UCSD-AML1 (cell line): ENCODE data around the gene CEP152.
"Not testable (repeated sequence)": the region's sequence is repeated elsewhere in the genome, so short reads cannot be mapped to it uniquely, and the experiment has no call there.

ENCODE experiments used
- DNase-seq: peaks from one replicate; lab custom pipeline; 2025; ENCODE audit not compliant: unreplicated experiment; lab: John Stamatoyannopoulos, UW

Gene CEP152

GRCh38 chr15:48805591-48805990, 5.3 kb downstream of the CEP152 start:
- no peak for DNase-seq

DNA sequence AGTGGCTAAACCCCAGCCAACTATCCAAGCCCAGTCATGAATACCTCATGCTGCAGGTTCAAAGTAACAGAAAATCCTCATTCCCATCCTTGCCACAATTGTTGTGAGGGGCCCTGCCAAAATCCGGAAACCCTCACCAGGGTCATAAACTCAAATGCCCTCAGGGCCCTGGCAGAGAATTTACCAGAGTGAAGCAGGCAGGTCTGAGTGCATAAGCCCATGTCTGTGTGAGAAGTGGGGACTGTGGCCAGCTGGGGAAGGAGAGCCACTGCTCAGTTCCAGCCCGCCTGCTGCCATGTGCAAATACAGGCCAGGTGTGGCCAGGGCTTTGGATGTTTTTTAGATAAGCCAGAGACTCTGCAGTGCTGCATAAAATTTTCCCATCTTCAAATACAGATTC, 7.0 kb downstream of the CEP152 start:
- DNase-seq = no peak

DNA sequence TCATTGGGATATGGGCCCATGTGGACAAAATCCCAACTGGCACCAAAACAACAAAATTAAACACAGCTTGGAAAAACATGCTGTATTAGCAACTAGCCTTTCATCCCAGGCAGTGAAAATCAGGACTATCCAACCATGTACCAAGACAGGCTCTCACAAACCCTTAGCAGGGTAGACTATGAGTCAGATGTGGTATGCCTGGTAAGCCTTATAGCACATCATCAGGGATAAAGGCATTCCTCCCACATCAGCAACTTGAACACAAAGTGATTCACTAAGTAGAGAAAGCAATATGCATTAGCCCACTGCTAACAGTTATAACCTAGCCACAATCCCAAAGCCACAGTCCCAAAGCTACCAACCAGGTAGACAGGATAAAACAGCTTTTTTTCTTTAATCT, 8.0 kb downstream of the CEP152 start:
- DNase-seq = no peak

DNA sequence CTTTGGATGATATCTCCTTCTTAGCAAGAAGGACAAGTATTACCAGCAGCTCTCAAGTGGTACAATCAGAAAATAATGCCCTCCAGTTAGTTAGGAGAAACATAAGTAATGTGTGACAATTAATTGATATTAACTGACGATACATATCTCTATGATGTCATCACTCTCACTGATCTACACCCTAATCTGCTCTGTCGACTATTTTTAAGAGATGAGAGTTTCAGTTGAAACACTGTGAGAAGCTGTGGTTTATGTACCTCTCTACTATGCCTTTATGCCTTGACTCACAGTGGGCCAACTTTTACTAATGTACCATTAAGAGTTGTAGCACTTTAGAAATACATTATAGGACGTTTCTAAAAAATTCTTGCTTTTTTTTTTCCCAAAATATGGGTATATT, 8.6 kb downstream of the CEP152 start:
- DNase-seq = no peak

DNA sequence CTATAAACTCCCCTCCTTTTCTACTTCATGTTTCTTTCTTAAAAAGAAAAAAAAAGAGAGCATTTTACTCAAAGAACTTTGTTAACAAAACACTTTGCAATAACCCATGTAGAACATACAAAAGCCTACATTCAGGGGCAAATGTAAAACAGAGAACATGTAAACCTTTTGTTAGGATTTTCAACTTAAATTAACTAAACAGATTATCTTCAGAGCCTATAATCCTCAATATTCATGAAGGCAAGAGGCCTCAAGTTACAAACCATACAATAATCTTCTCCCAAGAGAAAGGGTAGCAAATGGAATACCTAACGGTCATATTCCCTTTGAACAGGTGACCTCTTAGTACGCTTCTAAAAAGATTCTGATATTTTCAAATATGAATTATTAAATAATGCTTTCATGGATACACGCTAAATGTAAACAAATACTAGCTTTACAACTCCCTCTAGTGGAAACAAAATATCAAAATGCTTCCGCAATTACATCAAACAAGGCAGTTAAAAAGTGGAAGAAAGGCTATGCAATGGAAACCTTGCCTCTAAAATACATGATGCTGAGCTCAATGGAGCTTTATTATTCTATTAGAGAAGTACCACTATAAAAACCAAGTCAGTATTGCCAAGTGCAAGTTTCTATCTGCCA, 9.9 kb downstream of the CEP152 start:
- DNase-seq = no peak

GRCh38 chr15:48800245-48800644, 10.6 kb downstream of the CEP152 start:
- no peak for DNase-seq

DNA sequence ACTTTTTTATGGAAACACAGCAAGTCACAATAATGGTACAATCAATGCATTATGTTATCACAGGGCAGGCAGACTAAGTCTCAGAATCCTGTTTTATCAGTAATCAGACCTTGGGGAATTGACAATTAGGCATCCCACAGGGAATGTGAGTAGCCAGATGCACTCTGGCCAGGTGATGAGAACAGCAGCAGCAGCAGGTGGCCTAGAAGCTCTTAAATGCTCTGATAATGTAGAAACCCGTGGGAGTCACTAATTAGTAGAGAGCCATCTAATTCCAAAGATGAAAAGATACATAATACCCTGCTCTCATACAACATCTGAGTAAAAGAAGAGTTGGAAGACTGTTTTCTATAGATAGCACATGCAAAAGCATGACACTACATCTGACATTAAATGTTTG, 12.6 kb downstream of the CEP152 start:
- no peak for DNase-seq

GRCh38 chr15:48796930-48797329, 13.9 kb downstream of the CEP152 start:
- DNase-seq = no peak

DNA sequence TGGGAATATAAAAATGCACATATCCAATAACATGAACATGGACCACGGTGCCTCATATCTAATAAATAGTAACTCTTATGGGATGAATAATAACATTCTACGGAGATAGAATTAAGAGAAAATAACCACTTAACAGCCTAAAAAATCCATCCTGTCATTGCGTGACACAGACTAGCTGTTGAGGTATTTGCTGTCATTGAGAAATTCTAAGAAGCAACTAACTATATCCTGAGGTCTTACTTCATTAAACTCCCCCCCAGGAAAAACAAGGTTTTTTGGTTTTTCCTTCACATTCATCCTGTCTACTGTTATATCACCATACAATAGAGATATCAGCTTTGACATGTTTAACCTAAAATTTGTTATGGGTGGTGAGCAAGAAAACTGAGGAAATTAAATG, 14.3 kb downstream of the CEP152 start:
- no peak for DNase-seq

GRCh38 chr15:48795901-48796300, 15.0 kb downstream of the CEP152 start:
- no peak for DNase-seq

DNA sequence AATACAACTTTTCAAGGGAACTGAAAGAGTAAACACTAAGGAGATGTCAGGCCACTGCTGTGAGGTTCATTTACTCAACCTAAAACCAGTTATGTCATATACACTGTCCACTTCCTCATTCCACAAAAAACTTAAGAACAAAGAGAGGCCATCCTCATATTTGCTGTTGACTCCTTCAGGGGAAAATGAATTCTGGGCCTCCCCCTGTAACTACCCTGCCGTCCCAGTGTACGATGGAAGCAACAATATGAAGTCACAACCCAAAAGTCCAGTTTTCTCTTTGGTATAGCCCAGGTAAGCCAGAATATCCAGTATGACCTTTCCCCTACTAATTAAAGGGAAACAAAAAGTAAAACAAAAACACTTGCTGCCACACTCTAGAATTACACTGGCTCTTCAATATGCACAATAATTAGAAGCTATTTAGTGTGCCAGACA, 16.2 kb downstream of the CEP152 start:
- peak; percentile 29 for DNase-seq

GRCh38 chr15:48792408-48792807, 18.5 kb downstream of the CEP152 start:
- no peak for DNase-seq

DNA sequence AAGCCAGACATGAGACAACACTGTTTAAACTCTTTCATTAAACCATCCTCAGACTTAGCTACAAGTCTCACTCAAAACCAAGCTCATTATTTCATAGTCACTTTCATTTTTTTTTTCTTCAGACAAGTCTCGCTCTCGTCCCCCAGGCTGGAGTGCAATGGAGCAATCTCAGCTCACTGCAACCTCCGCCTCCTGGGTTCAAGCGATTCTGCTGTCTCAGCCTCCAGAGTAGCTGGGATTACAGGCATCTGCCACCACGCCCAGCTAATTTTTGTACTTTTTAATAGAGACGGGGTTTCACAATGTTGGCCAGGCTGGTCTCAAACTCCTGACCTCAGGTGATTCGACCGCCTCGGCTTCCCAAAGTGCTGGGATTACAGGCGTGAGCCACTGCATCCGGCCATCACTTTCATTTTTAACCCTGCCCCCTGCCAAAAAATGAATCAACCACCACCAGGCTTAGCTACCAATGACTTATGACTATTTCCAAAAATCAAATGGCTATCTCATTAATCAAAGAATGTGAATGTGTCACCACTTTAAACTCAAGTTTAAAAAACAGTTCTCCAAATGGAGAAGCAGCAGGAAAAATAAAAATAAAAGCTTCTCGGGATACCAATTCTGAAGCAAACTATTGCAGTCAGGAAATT, 20.3 kb downstream of the CEP152 start:
- DNase-seq = not testable (repeated sequence)

DNA sequence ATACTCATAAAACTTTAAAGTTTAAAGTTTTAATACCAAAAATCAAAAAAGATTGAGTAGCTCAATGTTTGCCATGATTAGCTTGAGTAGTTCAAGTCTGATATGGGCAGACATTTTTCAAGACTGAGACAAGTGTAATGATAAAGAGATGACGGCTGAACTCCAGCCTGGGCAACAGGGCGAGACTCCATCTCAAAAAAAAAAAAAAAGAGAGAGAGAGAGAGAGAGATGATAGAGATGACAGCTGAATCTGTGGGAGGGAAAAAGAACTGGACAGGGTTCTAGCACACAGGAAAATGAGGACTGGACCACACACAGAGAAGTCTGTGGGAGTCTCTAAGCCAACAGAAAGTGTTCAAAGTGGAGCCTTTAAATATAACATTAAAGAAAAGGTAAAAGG, 25.2 kb downstream of the CEP152 start:
- no peak for DNase-seq

DNA sequence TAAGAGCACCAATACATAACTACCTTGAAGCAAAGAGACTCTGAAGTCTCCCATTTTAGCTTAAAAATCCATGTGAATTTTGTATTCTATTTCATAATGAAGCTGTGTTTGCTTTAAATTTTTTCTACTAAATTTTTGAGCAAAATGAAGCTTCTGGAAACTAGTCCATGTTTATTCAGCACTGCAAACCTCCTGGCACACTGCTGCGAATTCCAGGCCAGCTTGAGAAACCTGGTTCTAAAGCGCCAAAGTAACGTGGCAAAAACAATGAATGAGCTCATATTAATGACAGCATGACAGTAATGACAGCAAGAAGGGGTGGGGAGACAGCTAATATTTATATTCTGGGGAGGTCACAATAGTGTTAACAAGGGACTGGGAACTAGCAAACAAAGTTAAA, 25.7 kb downstream of the CEP152 start:
- DNase-seq = no peak

DNA sequence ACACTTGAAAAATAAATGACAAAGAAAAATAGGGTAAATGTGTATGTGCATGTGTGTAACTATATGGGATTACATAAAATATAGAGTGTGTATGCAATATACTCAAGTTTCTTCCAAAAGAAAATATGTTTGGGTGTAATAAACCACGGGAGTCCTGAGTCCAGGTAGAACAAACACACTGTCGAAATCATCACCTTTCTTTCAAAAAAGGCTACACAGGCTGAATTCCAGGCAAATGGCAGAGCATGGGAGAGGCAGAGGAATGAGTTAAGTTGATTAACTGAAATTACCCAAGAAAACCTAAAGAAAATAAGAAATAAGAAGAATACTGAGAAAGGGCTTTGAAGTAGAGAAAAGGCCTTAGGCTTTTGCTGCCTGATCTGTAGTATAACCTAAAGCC, 26.1 kb downstream of the CEP152 start:
- no peak for DNase-seq

GRCh38 chr15:48782911-48783310, 28.0 kb downstream of the CEP152 start:
- no peak for DNase-seq

GRCh38 chr15:48781481-48782081, 29.3 kb downstream of the CEP152 start:
- no peak for DNase-seq

DNA sequence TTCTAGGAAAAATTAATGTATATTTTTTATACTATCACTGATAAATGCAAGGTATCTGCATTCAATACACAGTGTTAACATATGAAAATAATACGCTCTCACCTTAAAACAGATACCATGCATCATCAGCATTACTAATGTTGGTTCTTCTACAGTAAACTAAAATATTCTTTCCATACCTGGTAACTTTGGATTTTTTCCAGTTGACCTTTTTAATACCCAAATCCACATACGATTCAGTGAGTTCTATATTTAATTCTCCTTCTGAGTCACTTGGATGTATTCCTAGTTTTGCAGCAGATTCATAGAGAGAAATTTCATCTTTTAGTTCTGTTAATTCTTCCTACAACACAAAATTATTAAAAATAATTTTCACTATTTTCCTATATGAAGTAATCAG, 29.9 kb downstream of the CEP152 start:
- DNase-seq = no peak

DNA sequence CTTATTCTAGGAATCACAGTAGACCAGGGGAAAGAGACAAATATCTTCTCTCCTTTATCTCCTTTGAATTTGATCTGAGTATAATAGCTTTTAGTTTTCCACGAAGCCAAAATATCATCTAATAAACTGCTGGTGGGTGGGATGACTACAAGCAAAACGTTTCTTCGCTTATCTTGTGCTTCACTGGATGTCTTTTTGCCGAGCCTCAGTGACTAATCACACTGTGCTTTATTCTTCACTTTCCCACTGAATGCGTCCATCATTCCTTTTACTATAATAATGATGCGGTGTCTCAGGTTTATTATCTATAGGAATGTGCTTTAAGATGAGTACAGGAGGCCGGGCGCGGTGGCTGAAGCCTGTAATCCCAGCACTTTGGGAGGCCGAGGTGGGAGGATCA, 32.5 kb downstream of the CEP152 start:
- DNase-seq = no peak

- no peak for DNase-seq
Measured at GRCh38 chr15:48777645-48778330, 33.1 kb downstream of the CEP152 start.

- no peak for DNase-seq
Measured at GRCh38 chr15:48775546-48775945, 35.3 kb downstream of the CEP152 start.
